Aorta (tissue), 4 donors: ENCODE data around the gene DNAJC5G. TPM values are rescaled to one million over a fixed set of nuclear protein-coding genes. Genes with fewer than 3 reads are reported as not detected.

Experiments
- polyA plus RNA-seq, 2 donors: library from polyadenylated mRNA; stranded (reverse); fragments of 200-250 nt; gene quantifications; one replicate each; pipeline ENCODE4 v1.2.3, GENCODE V29; 2013
- total RNA-seq, 2 donors: library from RNA; stranded (reverse); fragmentation: NEBNext Ultra II Directional; extraction: Animal tissue kit (Norgen Biotek cat#: 25700); gene quantifications; one replicate each; pipeline ENCODE4 v1.2.1, GENCODE V29; 2021
- donor health status: healthy with polysubstance abuse.
- donor health status: Bipolar disorder and iron deficiency.
- donor health status: DM: no; HTN: no; CAD: no.
- donor health status: DM: yes; HTN: yes; CAD: no.

DNAJC5G gene
- total and polyA plus RNA-seq, 4 donors, result 2.3 TPM; not detected in 2

Other genes with a start within 250 kb of the DNAJC5G start
- gene TMEM214, start 242.5 kb upstream of the DNAJC5G start, total RNA-seq, result 100 to 1,000 TPM in 1 of 2 donors, 10 to 100 TPM in 1; 96.4 to 106 TPM
- 10 to 100 TPM; 30.2 to 93.3 TPM for gene TMEM214, start 242.5 kb upstream of the DNAJC5G start, polyA plus RNA-seq
- 10 to 100 TPM; 14.3 to 15.0 TPM for gene AGBL5, start 223.8 kb upstream of the DNAJC5G start, total RNA-seq
- gene AGBL5, start 223.8 kb upstream of the DNAJC5G start, polyA plus RNA-seq, result 10 to 100 TPM; 11.5 to 16.7 TPM
- gene OST4, start 203.8 kb upstream of the DNAJC5G start, total RNA-seq, result 100 to 1,000 TPM; 219 to 260 TPM
- gene OST4, start 203.8 kb upstream of the DNAJC5G start, polyA plus RNA-seq, result 100 to 1,000 TPM; 531 to 750 TPM
- 100 to 1,000 TPM; 180 to 200 TPM for gene EMILIN1, start 196.8 kb upstream of the DNAJC5G start, total RNA-seq
- 100 to 1,000 TPM in 1 of 2 donors, 10 to 100 TPM in 1; 50.0 to 249 TPM for gene EMILIN1, start 196.8 kb upstream of the DNAJC5G start, polyA plus RNA-seq
- gene KHK, start 188.7 kb upstream of the DNAJC5G start, total RNA-seq, result 1 to 10 TPM; 3.4 to 5.1 TPM
- 10 to 100 TPM in 1 of 2 donors, 1 to 10 TPM in 1; 6.0 to 38.7 TPM for gene KHK, start 188.7 kb upstream of the DNAJC5G start, polyA plus RNA-seq
- gene CGREF1, start 156.3 kb upstream of the DNAJC5G start, total RNA-seq, result 1 to 10 TPM; 8.1 to 8.6 TPM
- gene CGREF1, start 156.3 kb upstream of the DNAJC5G start, polyA plus RNA-seq, result 1 to 10 TPM; 5.8 to 6.9 TPM
- gene ABHD1, start 151.6 kb upstream of the DNAJC5G start, total RNA-seq, result under 1 TPM in 1 of 2 donors, not detected in 1; 0.90 TPM
- gene ABHD1, start 151.6 kb upstream of the DNAJC5G start, polyA plus RNA-seq, result under 1 TPM in 1 of 2 donors, not detected in 1; 0.08 TPM
- gene PREB, start 140.8 kb upstream of the DNAJC5G start, total RNA-seq, result 10 to 100 TPM; 42.1 to 48.1 TPM
- gene PREB, start 140.8 kb upstream of the DNAJC5G start, polyA plus RNA-seq, result 10 to 100 TPM; 24.9 to 46.3 TPM
- gene PRR30, start 136.0 kb upstream of the DNAJC5G start, total RNA-seq, result not detected
- not detected for gene PRR30, start 136.0 kb upstream of the DNAJC5G start, polyA plus RNA-seq
- 1 to 10 TPM in 1 of 2 donors, under 1 TPM in 1; 0.39 to 1.1 TPM for gene TCF23, start 126.4 kb upstream of the DNAJC5G start, total RNA-seq
- gene TCF23, start 126.4 kb upstream of the DNAJC5G start, polyA plus RNA-seq, result not detected
- gene ATRAID, start 63.4 kb upstream of the DNAJC5G start, total RNA-seq, result 10 to 100 TPM; 66.9 to 93.8 TPM
- gene ATRAID, start 63.4 kb upstream of the DNAJC5G start, polyA plus RNA-seq, result 100 to 1,000 TPM; 144 to 176 TPM
- 10 to 100 TPM; 17.9 to 21.3 TPM for gene SLC5A6, start 63.2 kb upstream of the DNAJC5G start, total RNA-seq
- gene SLC5A6, start 63.2 kb upstream of the DNAJC5G start, polyA plus RNA-seq, result 10 to 100 TPM; 16.4 to 24.7 TPM
- gene CAD, start 58.1 kb upstream of the DNAJC5G start, total RNA-seq, result 10 to 100 TPM; 19.5 to 29.7 TPM
- 10 to 100 TPM in 1 of 2 donors, 1 to 10 TPM in 1; 6.9 to 16.9 TPM for gene CAD, start 58.1 kb upstream of the DNAJC5G start, polyA plus RNA-seq
- 1 to 10 TPM in 1 of 2 donors, under 1 TPM in 1; 0.78 to 1.8 TPM for gene SLC30A3, start 12.4 kb upstream of the DNAJC5G start, total RNA-seq
- gene SLC30A3, start 12.4 kb upstream of the DNAJC5G start, polyA plus RNA-seq, result 10 to 100 TPM in 1 of 2 donors, 1 to 10 TPM in 1; 4.0 to 20.2 TPM
- gene TRIM54, start 7.0 kb downstream of the DNAJC5G start, total RNA-seq, result under 1 TPM; 0.18 to 0.39 TPM
- gene TRIM54, start 7.0 kb downstream of the DNAJC5G start, polyA plus RNA-seq, result 1 to 10 TPM; 1.4 to 5.0 TPM
- 1 to 10 TPM; 1.2 to 2.2 TPM for gene UCN, start 33.0 kb downstream of the DNAJC5G start, total RNA-seq
- 1 to 10 TPM in 1 of 2 donors, not detected in 1; 1.3 TPM for gene UCN, start 33.0 kb downstream of the DNAJC5G start, polyA plus RNA-seq
- gene MPV17, start 47.7 kb downstream of the DNAJC5G start, total RNA-seq, result 10 to 100 TPM; 49.9 to 68.7 TPM
- gene MPV17, start 47.7 kb downstream of the DNAJC5G start, polyA plus RNA-seq, result 10 to 100 TPM; 47.5 to 80.6 TPM
- 10 to 100 TPM; 42.7 to 60.9 TPM for gene GTF3C2, start 81.3 kb downstream of the DNAJC5G start, total RNA-seq
- gene GTF3C2, start 81.3 kb downstream of the DNAJC5G start, polyA plus RNA-seq, result 10 to 100 TPM; 17.0 to 20.3 TPM
- gene EIF2B4, start 94.9 kb downstream of the DNAJC5G start, total RNA-seq, result 10 to 100 TPM; 32.2 to 42.7 TPM
- 10 to 100 TPM; 36.3 to 87.1 TPM for gene EIF2B4, start 94.9 kb downstream of the DNAJC5G start, polyA plus RNA-seq
- gene SNX17, start 95.2 kb downstream of the DNAJC5G start, total RNA-seq, result 10 to 100 TPM; 77.8 to 90.5 TPM
- 10 to 100 TPM; 79.4 to 92.6 TPM for gene SNX17, start 95.2 kb downstream of the DNAJC5G start, polyA plus RNA-seq
- gene ZNF513, start 105.3 kb downstream of the DNAJC5G start, total RNA-seq, result 10 to 100 TPM; 15.3 to 18.7 TPM
- 10 to 100 TPM in 1 of 2 donors, 1 to 10 TPM in 1; 5.5 to 32.7 TPM for gene ZNF513, start 105.3 kb downstream of the DNAJC5G start, polyA plus RNA-seq
- gene PPM1G, start 134.2 kb downstream of the DNAJC5G start, total RNA-seq, result 10 to 100 TPM; 39.5 to 42.7 TPM
- gene PPM1G, start 134.2 kb downstream of the DNAJC5G start, polyA plus RNA-seq, result 10 to 100 TPM; 37.3 to 40.7 TPM
- 10 to 100 TPM; 94.5 to 99.8 TPM for gene NRBP1, start 153.2 kb downstream of the DNAJC5G start, total RNA-seq
- gene NRBP1, start 153.2 kb downstream of the DNAJC5G start, polyA plus RNA-seq, result 10 to 100 TPM; 51.2 to 81.2 TPM
- gene KRTCAP3, start 166.9 kb downstream of the DNAJC5G start, total RNA-seq, result 1 to 10 TPM; 1.8 to 2.4 TPM
- 10 to 100 TPM in 1 of 2 donors, 1 to 10 TPM in 1; 3.9 to 13.9 TPM for gene KRTCAP3, start 166.9 kb downstream of the DNAJC5G start, polyA plus RNA-seq
- 10 to 100 TPM; 24.8 to 45.7 TPM for gene IFT172, start 214.3 kb downstream of the DNAJC5G start, total RNA-seq
- 10 to 100 TPM in 1 of 2 donors, 1 to 10 TPM in 1; 8.1 to 64.9 TPM for gene IFT172, start 214.3 kb downstream of the DNAJC5G start, polyA plus RNA-seq
- 10 to 100 TPM; 12.1 to 18.6 TPM for gene FNDC4, start 219.8 kb downstream of the DNAJC5G start, total RNA-seq
- gene FNDC4, start 219.8 kb downstream of the DNAJC5G start, polyA plus RNA-seq, result 10 to 100 TPM; 21.4 to 39.0 TPM
- 1 to 10 TPM in 1 of 2 donors, under 1 TPM in 1; 0.69 to 2.4 TPM for gene GCKR, start 221.4 kb downstream of the DNAJC5G start, total RNA-seq
- 1 to 10 TPM in 1 of 2 donors, under 1 TPM in 1; 0.13 to 7.7 TPM for gene GCKR, start 221.4 kb downstream of the DNAJC5G start, polyA plus RNA-seq